Ascending aorta (tissue), 2 donors: ENCODE results near the gene CELSR2. TPM values are rescaled to one million over a fixed set of nuclear protein-coding genes. Genes with fewer than 3 reads are reported as not detected.

ENCODE experiments used
- DNase-seq, 2 donors: peaks; one replicate each; pipeline ENCODE4 v3.0.0-alpha.2; 2019; ENCODE audit warnings: low spot score in 2 of 2
- H3K27ac ChIP-seq, 2 donors: fragments of 200-600 bp; sonication (generic); one replicate each; pipeline ENCODE4 v1.5.1; 2016 to 2017; ENCODE audit warnings: mild to moderate bottlenecking in 1 of 2
- H3K27me3 ChIP-seq: fragments of 200-600 bp; sonication (generic); one replicate; pipeline ENCODE4 v1.5.1; 2017
- H3K36me3 ChIP-seq, 2 donors: fragments of 200-600 bp; sonication (generic); one replicate each; pipeline ENCODE4 v1.5.1; 2016
- H3K4me1 ChIP-seq, 2 donors: fragments of 200-600 bp; sonication (generic); one replicate each; pipeline ENCODE4 v1.5.1; 2016 to 2017; ENCODE audit warnings: mild to moderate bottlenecking in 1 of 2
- H3K4me3 ChIP-seq, 2 donors: fragments of 200-600 bp; sonication (generic); one replicate each; pipeline ENCODE4 v1.5.1; 2016 to 2017; ENCODE audit warnings: mild to moderate bottlenecking in 1 of 2
- H3K9me3 ChIP-seq, 2 donors: fragments of 200-600 bp; sonication (generic); one replicate each; pipeline ENCODE4 v1.5.1; 2016
- CTCF ChIP-seq, 3 experiments: fragments of 200-600 bp in 2 of 3; fragments of 450-650 bp in 1 of 3; sonication (generic) in 2 of 3; IDR thresholded peaks; one replicate each; pipeline ENCODE4 v1.5.1; 2016 to 2019; ENCODE audit warnings: antibody characterized with exemption in 3 of 3, mild to moderate bottlenecking in 1 of 3, moderate library complexity in 1 of 3
- intact Hi-C: fragments of 100-400 bp; cut with DNase I; formaldehyde crosslinking; loops from one replicate; pipeline ENCODE4 v1.15.1; 2023
- total RNA-seq: library from RNA; depleted of rRNA; stranded (reverse); fragments of >200 nt; gene quantifications from one replicate; pipeline ENCODE4 v1.1.0, GENCODE V29; 2016

CELSR2 gene
- 3.6 TPM for total RNA-seq

- H3K9me3 ChIP-seq = no peaks in the 10 kb centered on the region
- peaks cover 2 to 18% of the 10 kb centered on the region in 2 donors for H3K4me1 ChIP-seq
- peak within 1 kb of the TSS; percentile 82 to 89 for H3K4me3 ChIP-seq
- H3K27ac ChIP-seq = no peak within 1 kb of the TSS
- TF ChIP-seq CTCF (IDR thresholded peaks at IDR 0.05) = no peak
- H3K27me3 ChIP-seq = no peaks in the 10 kb centered on the region
- H3K36me3 ChIP-seq = no peaks in the 10 kb centered on the region
- intact Hi-C loops = loop anchor here (1.0 kb wide), 1 partner anchor 8 kb away; no protein-coding TSS in a partner anchor
- no peak for DNase-seq
Measured at GRCh38 chr1:109248797-109249629, at the start of gene CELSR2. CELSR2 (plus strand) TSS chr1:109249539; CDS start chr1:109250080, 541 bp downstream.

- TF ChIP-seq CTCF (IDR thresholded peaks at IDR 0.05) = no peak
- no peak for DNase-seq
- no peaks in the 10 kb centered on the region for H3K27me3 ChIP-seq
- H3K36me3 ChIP-seq = no peaks in the 10 kb centered on the region
- no peaks in the 10 kb centered on the region for H3K9me3 ChIP-seq
- intact Hi-C loops = no loop called here
- H3K27ac ChIP-seq = no peak overlapping the region
- H3K4me3 ChIP-seq = no peak overlapping the region
- peaks cover 3 to 11% of the 10 kb centered on the region in 2 donors for H3K4me1 ChIP-seq
Measured at GRCh38 chr1:109199710-109200109, 49.6 kb upstream of the CELSR2 start.

- no peak for DNase-seq
- Histone ChIP-seq H3K27ac (no peak overlapping the region), H3K9me3 (no peaks in the 10 kb centered on the region), H3K4me1 (peaks cover 3 to 11% of the 10 kb centered on the region in 2 donors), H3K36me3 (no peaks in the 10 kb centered on the region), H3K4me3 (no peak overlapping the region), H3K27me3 (no peaks in the 10 kb centered on the region)
- TF ChIP-seq CTCF (IDR thresholded peaks at IDR 0.05) = peak in 1 of 3 experiments; percentile 34
- intact Hi-C loops = no loop called here
Measured at GRCh38 chr1:109201123-109201703, 48.1 kb upstream of the CELSR2 start.

- intact Hi-C loops = no loop called here
- no peaks in the 10 kb centered on the region for H3K9me3 ChIP-seq
- no peak for TF ChIP-seq CTCF (IDR thresholded peaks at IDR 0.05)
- no peaks in the 10 kb centered on the region for H3K4me1 ChIP-seq
- no peaks in the 10 kb centered on the region for H3K36me3 ChIP-seq
- no peak overlapping the region for H3K27ac ChIP-seq
- DNase-seq = no peak
- H3K27me3 ChIP-seq = no peaks in the 10 kb centered on the region
- H3K4me3 ChIP-seq = no peak overlapping the region
Measured at GRCh38 chr1:109204484-109204883, 44.9 kb upstream of the CELSR2 start.

GRCh38 chr1:109206339-109206738, 43.0 kb upstream of the CELSR2 start:
- H3K9me3 ChIP-seq = no peaks in the 10 kb centered on the region
- H3K27me3 ChIP-seq = no peaks in the 10 kb centered on the region
- no peak overlapping the region for H3K27ac ChIP-seq
- TF ChIP-seq CTCF (IDR thresholded peaks at IDR 0.05) = no peak
- no peaks in the 10 kb centered on the region for H3K4me1 ChIP-seq
- H3K4me3 ChIP-seq = no peak overlapping the region
- H3K36me3 ChIP-seq = no peaks in the 10 kb centered on the region
- no peak for DNase-seq
- intact Hi-C loops = no loop called here
